ENCODE measurements around the gene MILR1. TPM values are rescaled to one million over a fixed set of nuclear protein-coding genes. Genes with fewer than 3 reads are reported as not detected.

The MILR1 gene
- total RNA-seq, 2 donors from 2014 or later, result 10.0 to 28.8 TPM

DNA sequence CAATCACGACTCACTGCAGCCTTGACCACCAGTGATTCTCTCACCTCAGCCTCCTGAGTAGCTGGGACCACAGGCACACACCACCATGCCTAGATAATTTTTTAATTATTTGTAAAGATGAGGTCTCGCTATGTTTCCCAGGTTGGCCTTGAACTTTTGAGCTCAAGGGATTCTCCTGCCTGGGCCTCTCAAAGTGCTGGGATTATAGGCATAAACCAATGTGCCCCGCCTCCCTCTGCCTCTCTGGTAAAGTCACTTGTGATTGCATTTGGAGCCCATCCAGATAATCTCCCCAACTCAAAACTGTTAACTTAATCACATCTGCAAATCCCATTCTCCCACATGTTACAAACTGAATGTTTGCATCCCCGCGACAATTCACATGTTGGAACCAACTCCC is 46.4 kb upstream of the MILR1 start:
- no peaks in the 10 kb centered on the region for H3K9me3 ChIP-seq
- ATAC-seq (ENCODE audit: insufficient number of reproducible peaks, low FRiP score, low read depth), result no peak
- no peak overlapping the region for H3K27ac ChIP-seq
- no peak overlapping the region for H3K4me3 ChIP-seq
- DNase-seq (ENCODE audit: low spot score), result no peak
- no peaks in the 10 kb centered on the region for H3K27me3 ChIP-seq (replicated peaks; ENCODE audit: insufficient read depth)
- peaks cover 0 to 7% of the 10 kb centered on the region in 2 donors for H3K4me1 ChIP-seq (ENCODE audit: control insufficient read depth in 1 of 2, low read depth in 2 of 2)
- TF ChIP-seq, protein P1, sequence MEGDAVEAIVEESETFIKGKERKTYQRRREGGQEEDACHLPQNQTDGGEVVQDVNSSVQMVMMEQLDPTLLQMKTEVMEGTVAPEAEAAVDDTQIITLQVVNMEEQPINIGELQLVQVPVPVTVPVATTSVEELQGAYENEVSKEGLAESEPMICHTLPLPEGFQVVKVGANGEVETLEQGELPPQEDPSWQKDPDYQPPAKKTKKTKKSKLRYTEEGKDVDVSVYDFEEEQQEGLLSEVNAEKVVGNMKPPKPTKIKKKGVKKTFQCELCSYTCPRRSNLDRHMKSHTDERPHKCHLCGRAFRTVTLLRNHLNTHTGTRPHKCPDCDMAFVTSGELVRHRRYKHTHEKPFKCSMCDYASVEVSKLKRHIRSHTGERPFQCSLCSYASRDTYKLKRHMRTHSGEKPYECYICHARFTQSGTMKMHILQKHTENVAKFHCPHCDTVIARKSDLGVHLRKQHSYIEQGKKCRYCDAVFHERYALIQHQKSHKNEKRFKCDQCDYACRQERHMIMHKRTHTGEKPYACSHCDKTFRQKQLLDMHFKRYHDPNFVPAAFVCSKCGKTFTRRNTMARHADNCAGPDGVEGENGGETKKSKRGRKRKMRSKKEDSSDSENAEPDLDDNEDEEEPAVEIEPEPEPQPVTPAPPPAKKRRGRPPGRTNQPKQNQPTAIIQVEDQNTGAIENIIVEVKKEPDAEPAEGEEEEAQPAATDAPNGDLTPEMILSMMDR (IDR thresholded peaks at IDR 0.05), result no peak
- no peaks in the 10 kb centered on the region for H3K36me3 ChIP-seq

DNA sequence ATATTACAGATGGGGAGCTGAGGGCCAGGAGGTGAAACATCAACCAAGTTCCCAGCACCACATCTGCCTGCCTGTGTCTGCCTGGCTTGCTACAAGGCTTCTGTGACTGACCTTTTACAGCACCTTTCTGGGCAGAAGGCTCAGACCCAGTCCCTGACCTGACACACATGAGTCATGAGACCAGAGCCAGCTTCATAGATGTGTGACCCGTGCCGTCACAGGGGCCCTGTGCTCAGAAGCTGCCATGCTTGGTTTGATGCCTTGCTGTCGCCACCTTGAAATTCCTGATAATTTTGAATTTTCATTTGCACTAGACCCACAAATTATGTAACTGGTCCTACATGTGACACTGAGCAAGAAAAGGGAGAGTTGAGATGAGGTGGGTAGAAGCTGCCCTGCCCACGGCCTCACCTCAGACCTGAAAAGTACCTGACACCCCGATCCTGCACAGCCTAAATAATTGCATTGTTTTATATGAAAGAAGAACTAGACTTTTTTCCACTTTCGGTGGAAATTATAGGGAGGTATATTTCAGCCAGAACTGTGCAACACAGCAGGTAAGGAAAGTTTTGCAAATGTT is 44.9 kb upstream of the MILR1 start:
- no peak for ATAC-seq (ENCODE audit: insufficient number of reproducible peaks, low FRiP score, low read depth)
- no peak for DNase-seq (ENCODE audit: low spot score)
- Histone ChIP-seq H3K27ac (no peak overlapping the region), H3K27me3 (replicated peaks; ENCODE audit: insufficient read depth) (no peaks in the 10 kb centered on the region), H3K4me1 (ENCODE audit: control insufficient read depth in 1 of 2, low read depth in 2 of 2) (peaks cover 0 to 7% of the 10 kb centered on the region in 2 donors), H3K4me3 (no peak overlapping the region), H3K36me3 (no peaks in the 10 kb centered on the region), H3K9me3 (no peaks in the 10 kb centered on the region)
- TF ChIP-seq, protein P1 (IDR thresholded peaks at IDR 0.05), result no peak

DNA sequence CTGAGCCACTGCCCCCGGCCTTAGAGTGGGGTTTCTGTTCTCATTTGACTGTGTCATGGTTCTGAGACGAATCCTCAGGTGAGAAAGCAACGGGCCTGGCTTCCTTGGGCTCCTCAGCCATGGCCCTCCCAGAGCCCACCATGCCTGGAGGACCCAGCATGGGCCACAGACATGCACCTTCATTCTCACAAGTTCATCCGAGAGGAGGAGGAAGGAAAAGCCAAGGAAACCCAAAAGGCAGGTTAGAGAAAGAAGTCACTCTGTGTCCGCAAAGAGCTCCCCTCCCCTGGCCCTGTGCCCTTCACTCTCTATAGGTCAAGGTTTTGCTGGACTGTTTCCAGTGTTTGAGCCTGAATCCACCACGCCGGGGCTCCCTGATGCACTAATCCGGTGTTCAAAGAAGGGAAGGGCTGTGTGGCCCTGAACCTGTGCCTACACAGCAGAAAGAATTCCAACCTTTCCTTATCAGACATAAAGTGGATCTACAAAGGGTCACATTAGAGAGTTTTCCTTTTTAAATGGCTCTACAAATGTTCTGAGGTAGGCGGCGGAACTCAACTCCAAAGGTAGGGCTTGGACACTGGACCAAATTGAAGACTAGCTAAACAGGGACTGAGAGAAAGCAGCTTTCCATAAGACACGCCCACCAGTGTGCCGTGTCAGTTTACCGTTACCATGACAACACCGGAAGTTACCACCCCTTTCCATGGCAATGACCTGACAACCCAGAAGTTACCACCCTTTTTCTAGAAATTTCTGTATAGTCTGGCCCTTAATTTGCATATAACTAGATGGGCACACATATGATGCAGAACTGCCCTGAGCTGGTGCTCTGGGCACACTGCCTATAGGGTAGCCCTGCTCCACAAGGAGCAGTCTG is 42.4 kb upstream of the MILR1 start:
- H3K36me3 ChIP-seq, result no peaks in the 10 kb centered on the region
- no peaks in the 10 kb centered on the region for H3K27me3 ChIP-seq (replicated peaks; ENCODE audit: insufficient read depth)
- peaks cover 0 to 10% of the 10 kb centered on the region in 2 donors for H3K4me1 ChIP-seq (ENCODE audit: control insufficient read depth in 1 of 2, low read depth in 2 of 2)
- DNase-seq (ENCODE audit: low spot score) (no peak), ATAC-seq (ENCODE audit: insufficient number of reproducible peaks, low FRiP score, low read depth) (no peak)
- no peaks in the 10 kb centered on the region for H3K9me3 ChIP-seq
- H3K4me3 ChIP-seq, result no peak overlapping the region
- no peak overlapping the region for H3K27ac ChIP-seq
- TF ChIP-seq, protein P1 (IDR thresholded peaks at IDR 0.05), result no peak

DNA sequence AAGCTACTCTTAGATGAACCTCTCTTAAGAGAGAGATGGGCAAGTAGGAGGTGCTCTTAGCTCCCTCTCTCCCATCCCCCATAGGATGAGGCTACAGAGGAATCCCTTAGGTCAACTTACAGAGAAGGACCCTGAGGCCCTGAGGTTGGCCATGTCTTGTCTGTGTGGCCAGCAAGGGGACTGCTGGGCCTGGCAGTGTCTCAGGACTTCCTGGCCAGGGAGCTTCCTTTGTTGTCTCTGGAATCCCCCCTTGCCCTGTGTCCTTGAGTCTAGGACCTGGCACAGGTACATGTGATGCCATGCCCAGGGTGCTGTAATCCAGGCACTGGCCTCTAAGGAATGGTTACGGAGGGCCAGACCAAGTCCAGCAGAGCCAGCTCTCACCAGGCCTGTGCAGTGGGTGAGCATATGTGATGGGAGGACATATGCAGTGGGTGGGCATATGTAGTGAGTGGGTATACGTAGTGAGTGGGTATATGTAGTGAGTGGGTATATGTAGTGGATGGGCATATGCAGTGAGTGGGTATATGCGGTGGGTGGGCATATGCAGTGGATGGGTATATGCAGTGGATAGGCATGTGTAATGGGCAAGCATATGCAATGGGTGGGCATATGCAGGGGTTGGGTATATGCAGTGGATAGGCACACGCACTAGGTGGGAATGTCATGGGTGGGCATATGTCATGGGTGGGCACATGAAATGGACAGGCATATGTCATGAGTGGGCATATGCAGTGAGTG is 38.0 kb upstream of the MILR1 start:
- ATAC-seq (ENCODE audit: insufficient number of reproducible peaks, low FRiP score, low read depth), result no peak
- no peak overlapping the region for H3K4me3 ChIP-seq
- peaks cover 0 to 4% of the 10 kb centered on the region in 2 donors for H3K4me1 ChIP-seq (ENCODE audit: control insufficient read depth in 1 of 2, low read depth in 2 of 2)
- TF ChIP-seq, protein P1 (IDR thresholded peaks at IDR 0.05), result no peak
- no peaks in the 10 kb centered on the region for H3K36me3 ChIP-seq
- H3K27ac ChIP-seq, result no peak overlapping the region
- H3K9me3 ChIP-seq, result no peaks in the 10 kb centered on the region
- H3K27me3 ChIP-seq (replicated peaks; ENCODE audit: insufficient read depth), result no peaks in the 10 kb centered on the region
- DNase-seq (ENCODE audit: low spot score), result no peak

Measured in thoracic aorta (tissue), 2 donors.